ENCODE results near the gene ABCC8.

Gene ABCC8

DNA sequence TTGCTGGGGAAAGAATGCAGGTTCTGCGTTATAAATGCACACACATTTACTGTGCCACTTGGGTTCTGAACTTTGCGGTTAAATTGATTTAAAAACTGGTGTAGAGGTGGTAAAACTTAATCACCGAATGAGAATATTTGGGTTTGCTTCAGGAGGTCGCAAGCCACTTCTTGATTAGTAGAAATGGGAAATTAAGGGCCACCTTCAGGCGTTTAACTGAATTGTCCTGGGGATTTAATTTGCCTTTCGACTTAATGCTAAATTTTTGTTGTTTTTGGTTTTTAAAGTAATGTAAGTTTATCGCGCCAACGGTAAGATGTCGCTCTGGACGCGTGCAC is 125.5 kb downstream of the ABCC8 start:
- no peak for DNase-seq

GRCh38 chr11:17350455-17351171 is 126.0 kb downstream of the ABCC8 start:
- no peak for DNase-seq

GRCh38 chr11:17347676-17348075 is 129.0 kb downstream of the ABCC8 start:
- no peak for DNase-seq

- DNase-seq, result no peak
Observed at GRCh38 chr11:17343907-17344306, 132.7 kb downstream of the ABCC8 start.

- no peak for DNase-seq
Observed at GRCh38 chr11:17343257-17343656, 133.4 kb downstream of the ABCC8 start.

Measured in right kidney (tissue), 1 donor.